Neural cell (in vitro differentiated cells): Measurements from ENCODE around the gene STOML3.

Source experiments
- EP300 ChIP-seq: fragments of 450-650 bp; conservative IDR thresholded peaks from 2 replicates; pipeline ENCODE4 v1.6.1; 2014; ENCODE audit warnings: antibody characterized with exemption, mild to moderate bottlenecking, moderate library complexity; ENCODE audit not compliant: poor library complexity, severe bottlenecking
- MXI1 ChIP-seq: fragments of 450-650 bp; conservative IDR thresholded peaks from 2 replicates; pipeline ENCODE4 v1.6.1; 2014; ENCODE audit warnings: antibody characterized with exemption, mild to moderate bottlenecking; ENCODE audit not compliant: poor library complexity, severe bottlenecking
- TF ChIP-seq, protein P1 (sequence below): IDR thresholded peaks from 2 replicates; pipeline ENCODE4 v1.6.1; 2012; ENCODE audit warnings: borderline replicate concordance
- TF ChIP-seq, protein P2 (sequence below): fragments of 450-650 bp; IDR thresholded peaks from 2 replicates; pipeline ENCODE4 v1.5.1; 2014; ENCODE audit warnings: antibody characterized with exemption, mild to moderate bottlenecking, moderate library complexity; ENCODE audit not compliant: poor library complexity, severe bottlenecking

DNA sequence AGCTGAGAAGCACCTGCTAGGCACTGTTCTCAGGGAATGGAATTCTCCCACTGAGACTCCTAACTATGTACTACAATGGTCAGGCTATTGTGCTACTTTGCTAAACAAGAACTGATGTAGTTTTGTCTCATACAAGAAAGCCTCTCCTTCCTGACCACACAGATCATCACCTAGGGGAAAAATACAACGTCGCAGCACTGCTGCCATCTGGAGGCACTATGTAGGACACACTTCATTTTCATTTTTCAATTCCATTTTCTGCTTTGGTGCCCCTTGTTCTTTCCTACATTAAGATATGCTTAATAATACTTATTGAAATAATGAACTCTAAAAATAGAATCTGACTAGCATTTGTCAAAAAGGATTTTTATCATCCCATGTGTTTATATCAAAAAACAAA is 26.2 kb upstream of the STOML3 start:
- TF ChIP-seq, protein P1, sequence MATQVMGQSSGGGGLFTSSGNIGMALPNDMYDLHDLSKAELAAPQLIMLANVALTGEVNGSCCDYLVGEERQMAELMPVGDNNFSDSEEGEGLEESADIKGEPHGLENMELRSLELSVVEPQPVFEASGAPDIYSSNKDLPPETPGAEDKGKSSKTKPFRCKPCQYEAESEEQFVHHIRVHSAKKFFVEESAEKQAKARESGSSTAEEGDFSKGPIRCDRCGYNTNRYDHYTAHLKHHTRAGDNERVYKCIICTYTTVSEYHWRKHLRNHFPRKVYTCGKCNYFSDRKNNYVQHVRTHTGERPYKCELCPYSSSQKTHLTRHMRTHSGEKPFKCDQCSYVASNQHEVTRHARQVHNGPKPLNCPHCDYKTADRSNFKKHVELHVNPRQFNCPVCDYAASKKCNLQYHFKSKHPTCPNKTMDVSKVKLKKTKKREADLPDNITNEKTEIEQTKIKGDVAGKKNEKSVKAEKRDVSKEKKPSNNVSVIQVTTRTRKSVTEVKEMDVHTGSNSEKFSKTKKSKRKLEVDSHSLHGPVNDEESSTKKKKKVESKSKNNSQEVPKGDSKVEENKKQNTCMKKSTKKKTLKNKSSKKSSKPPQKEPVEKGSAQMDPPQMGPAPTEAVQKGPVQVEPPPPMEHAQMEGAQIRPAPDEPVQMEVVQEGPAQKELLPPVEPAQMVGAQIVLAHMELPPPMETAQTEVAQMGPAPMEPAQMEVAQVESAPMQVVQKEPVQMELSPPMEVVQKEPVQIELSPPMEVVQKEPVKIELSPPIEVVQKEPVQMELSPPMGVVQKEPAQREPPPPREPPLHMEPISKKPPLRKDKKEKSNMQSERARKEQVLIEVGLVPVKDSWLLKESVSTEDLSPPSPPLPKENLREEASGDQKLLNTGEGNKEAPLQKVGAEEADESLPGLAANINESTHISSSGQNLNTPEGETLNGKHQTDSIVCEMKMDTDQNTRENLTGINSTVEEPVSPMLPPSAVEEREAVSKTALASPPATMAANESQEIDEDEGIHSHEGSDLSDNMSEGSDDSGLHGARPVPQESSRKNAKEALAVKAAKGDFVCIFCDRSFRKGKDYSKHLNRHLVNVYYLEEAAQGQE = no peak
- no peak for TF ChIP-seq EP300
- TF ChIP-seq, protein P2, sequence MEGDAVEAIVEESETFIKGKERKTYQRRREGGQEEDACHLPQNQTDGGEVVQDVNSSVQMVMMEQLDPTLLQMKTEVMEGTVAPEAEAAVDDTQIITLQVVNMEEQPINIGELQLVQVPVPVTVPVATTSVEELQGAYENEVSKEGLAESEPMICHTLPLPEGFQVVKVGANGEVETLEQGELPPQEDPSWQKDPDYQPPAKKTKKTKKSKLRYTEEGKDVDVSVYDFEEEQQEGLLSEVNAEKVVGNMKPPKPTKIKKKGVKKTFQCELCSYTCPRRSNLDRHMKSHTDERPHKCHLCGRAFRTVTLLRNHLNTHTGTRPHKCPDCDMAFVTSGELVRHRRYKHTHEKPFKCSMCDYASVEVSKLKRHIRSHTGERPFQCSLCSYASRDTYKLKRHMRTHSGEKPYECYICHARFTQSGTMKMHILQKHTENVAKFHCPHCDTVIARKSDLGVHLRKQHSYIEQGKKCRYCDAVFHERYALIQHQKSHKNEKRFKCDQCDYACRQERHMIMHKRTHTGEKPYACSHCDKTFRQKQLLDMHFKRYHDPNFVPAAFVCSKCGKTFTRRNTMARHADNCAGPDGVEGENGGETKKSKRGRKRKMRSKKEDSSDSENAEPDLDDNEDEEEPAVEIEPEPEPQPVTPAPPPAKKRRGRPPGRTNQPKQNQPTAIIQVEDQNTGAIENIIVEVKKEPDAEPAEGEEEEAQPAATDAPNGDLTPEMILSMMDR = peak; percentile 79
- TF ChIP-seq MXI1 = no peak
